Activated naive CD4-positive, alpha-beta T cell treated with anti-CD3 and anti-CD28 coated beads for 36 hours (primary cell): Measurements from ENCODE around the gene PPM1K. TPM values are rescaled to one million over a fixed set of nuclear protein-coding genes. Genes with fewer than 3 reads are reported as not detected.

ENCODE experiments used
- CTCF ChIA-PET: fragments of 350-600 bp; sonication (Branson Sonifier 250); formaldehyde crosslinking; loops from one replicate; lab custom pipeline; 2021; ENCODE audit warnings: antibody characterized with exemption; lab: Charles Lee
- DNase-seq: peaks from one replicate; pipeline ENCODE4 v3.0.0-alpha.2; 2020
- H3K27ac Mint-ChIP-seq: one replicate; pipeline ENCODE4 v1.8.0; 2021; ENCODE audit warnings: mild to moderate bottlenecking, mixed read lengths
- H3K27me3 Mint-ChIP-seq: one replicate; pipeline ENCODE4 v1.8.0; 2021; ENCODE audit warnings: low read depth, mixed read lengths
- H3K36me3 Mint-ChIP-seq: one replicate; pipeline ENCODE4 v1.8.0; 2021; ENCODE audit warnings: low read depth, mixed read lengths
- H3K4me1 Mint-ChIP-seq: one replicate; pipeline ENCODE4 v1.8.0; 2021; ENCODE audit warnings: low read depth, mixed read lengths
- H3K4me3 Mint-ChIP-seq: one replicate; pipeline ENCODE4 v1.8.0; 2021; ENCODE audit warnings: mild to moderate bottlenecking, moderate library complexity, mixed read lengths
- H3K9me3 Mint-ChIP-seq: one replicate; pipeline ENCODE4 v1.8.0; 2021; ENCODE audit warnings: mixed read lengths
- intact Hi-C: fragments of 100-400 bp; cut with micrococcal nuclease; formaldehyde crosslinking; loops from one replicate; pipeline ENCODE4 v1.15.1; 2023
- total RNA-seq, 2 experiments: library from RNA; stranded (reverse); gene quantifications; one replicate each; pipeline ENCODE4 v1.2.3, GENCODE V29; 2021

PPM1K gene
- total RNA-seq, 2 experiments from 2014 or later = 54.1 to 55.2 TPM

DNA sequence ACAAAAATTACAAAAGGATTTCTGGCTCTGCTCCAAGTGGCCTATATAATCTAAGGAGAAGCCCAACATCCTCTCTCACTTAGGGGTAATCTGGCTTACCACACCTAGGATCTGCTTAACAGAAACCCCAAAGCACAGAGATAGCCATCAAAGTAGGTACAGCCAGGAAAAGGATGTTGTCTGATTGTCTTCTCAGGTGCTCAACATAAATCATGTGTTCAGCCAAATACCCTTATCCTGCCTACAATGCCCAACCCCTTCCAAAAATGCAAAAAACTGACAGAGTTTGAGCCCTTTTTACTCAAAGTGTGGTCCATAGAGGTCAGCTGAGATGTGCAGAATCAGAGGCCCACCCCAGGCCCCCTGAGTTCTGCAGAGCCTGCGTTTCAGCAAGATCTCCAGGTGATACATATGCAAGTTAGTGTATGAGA lies 53.9 kb downstream of the PPM1K start:
- intact Hi-C loops = no loop called here
- DNase-seq = no peak
- Mint-ChIP-seq H3K4me1 (peaks cover 24% of the 10 kb centered on the region), H3K4me3 (no peak overlapping the region), H3K27me3 (no peaks in the 10 kb centered on the region), H3K36me3 (no peaks in the 10 kb centered on the region), H3K9me3 (peaks cover 7% of the 10 kb centered on the region), H3K27ac (no peak overlapping the region)
- CTCF ChIA-PET = interaction anchor here (1.4 kb wide), 1 partner anchor 285 kb away, joined by 3 read pairs; no protein-coding TSS in a partner anchor

DNA sequence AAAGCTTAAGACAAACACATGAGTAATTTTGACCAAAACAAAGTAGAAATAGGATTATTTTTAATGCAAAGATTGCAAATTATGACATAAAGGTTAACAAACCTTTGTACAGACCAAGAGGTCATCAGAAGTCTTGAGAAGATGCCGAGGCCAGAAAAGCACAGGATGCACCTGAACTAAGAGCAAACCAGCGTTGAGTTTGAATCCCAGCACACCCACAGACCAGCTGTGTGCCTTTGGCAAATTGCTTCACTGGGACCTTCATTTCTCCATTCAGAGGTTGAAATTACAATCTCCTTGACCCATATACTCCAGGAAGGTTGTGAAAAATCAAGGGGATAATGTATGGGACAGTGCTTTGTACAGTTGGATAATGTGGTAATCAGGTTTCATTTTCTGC lies 56.6 kb downstream of the PPM1K start:
- CTCF ChIA-PET = interaction anchor here (1.1 to 1.6 kb wide), 2 partner anchors 9 to 17 kb away, joined by 3 to 6 read pairs; no protein-coding TSS in a partner anchor
- Mint-ChIP-seq H3K36me3 (no peaks in the 10 kb centered on the region), H3K27ac (no peak overlapping the region), H3K4me3 (no peak overlapping the region), H3K4me1 (peaks cover 31% of the 10 kb centered on the region), H3K27me3 (no peaks in the 10 kb centered on the region), H3K9me3 (peaks cover 5% of the 10 kb centered on the region)
- intact Hi-C loops = loop anchor here (5.0 kb wide), 1 partner anchor 95 kb away; no protein-coding TSS in a partner anchor
- DNase-seq = no peak

DNA sequence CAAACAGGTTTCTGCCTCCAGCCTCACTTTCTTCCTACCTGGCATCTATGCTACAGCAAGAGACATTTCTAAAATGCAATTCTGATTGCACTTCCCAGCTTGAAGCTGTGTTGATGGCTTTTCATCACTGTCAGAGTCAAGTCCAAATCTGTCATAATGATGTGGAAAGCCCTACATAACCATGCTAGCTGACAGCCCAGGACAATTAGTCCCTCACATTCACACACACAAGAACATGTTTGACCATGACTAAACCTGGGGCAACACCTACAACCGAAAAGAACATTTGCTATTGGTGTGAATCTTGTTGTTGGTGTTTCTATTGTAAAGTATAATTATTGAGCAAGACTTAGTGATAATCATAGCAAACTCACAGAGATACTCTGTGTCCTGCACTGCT lies 58.2 kb downstream of the PPM1K start:
- CTCF ChIA-PET = interaction anchor here (1.0 to 1.3 kb wide), 2 partner anchors 14 to 38 kb away, joined by 3 to 7 read pairs; no protein-coding TSS in a partner anchor
- H3K9me3 Mint-ChIP-seq = peaks cover 5% of the 10 kb centered on the region
- DNase-seq = no peak
- no peak overlapping the region for H3K4me3 Mint-ChIP-seq
- H3K4me1 Mint-ChIP-seq = peaks cover 21% of the 10 kb centered on the region
- no peaks in the 10 kb centered on the region for H3K36me3 Mint-ChIP-seq
- intact Hi-C loops = loop anchor here (5.0 kb wide), 1 partner anchor 96 kb away; no protein-coding TSS in a partner anchor
- peak overlapping the region; percentile 37 for H3K27ac Mint-ChIP-seq
- H3K27me3 Mint-ChIP-seq = no peaks in the 10 kb centered on the region

DNA sequence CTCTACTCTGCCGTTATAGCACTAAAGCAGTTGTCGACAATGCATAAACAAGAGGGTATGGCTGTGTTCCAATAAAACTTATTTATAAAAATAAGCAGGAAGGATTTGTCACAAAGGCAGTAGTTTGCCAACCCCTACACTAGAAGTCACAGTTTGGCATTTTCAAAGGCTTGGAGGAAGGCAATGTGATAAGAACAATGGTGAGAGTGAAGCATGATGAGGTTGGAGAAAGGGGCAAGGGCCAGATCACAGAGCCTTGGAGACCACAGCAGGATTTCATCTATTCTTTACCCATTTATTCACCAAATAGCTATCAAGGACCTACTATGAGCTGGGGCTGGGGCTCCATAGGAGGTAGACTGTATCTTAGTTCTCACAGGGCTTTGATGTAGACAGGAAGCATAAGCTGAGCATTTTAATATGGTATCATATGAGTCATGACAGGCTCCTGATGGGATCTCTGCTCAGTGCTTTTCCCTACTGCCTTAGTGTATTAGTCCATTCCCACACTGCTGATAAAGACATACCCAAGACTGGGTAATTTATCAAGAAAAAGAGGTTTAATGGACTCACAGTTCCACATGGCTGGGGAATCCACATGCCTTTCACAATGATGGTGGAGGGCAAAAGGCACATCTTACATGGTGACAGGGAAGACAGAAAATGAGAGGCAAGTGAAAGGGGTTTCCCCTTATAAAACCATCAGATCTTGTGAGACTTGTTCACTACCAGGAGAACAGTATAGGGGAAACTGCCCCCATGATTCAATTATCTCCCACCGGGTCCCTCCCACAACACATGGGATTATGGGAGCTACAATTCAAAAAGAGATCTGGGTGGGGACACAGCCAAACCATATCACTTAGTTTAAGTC lies 58.9 kb downstream of the PPM1K start:
- CTCF ChIA-PET = interaction anchor here (1.0 to 1.3 kb wide), 4 partner anchors 14 to 153 kb away, joined by 3 to 7 read pairs (median 4); partner anchors contain the start of gene HERC6
- H3K27ac Mint-ChIP-seq = peak overlapping the region; percentile 37
- intact Hi-C loops = loop anchor here (1.0 to 5.0 kb wide), 2 partner anchors 58 to 97 kb away; no protein-coding TSS in a partner anchor
- no peak overlapping the region for H3K4me3 Mint-ChIP-seq
- H3K27me3 Mint-ChIP-seq = no peaks in the 10 kb centered on the region
- H3K9me3 Mint-ChIP-seq = peaks cover 5% of the 10 kb centered on the region
- peak; percentile 37 for DNase-seq
- no peaks in the 10 kb centered on the region for H3K36me3 Mint-ChIP-seq
- H3K4me1 Mint-ChIP-seq = peaks cover 16% of the 10 kb centered on the region

- intact Hi-C loops = no loop called here
- CTCF ChIA-PET = interaction anchor here (0.6 to 1.4 kb wide), 4 partner anchors 13 to 292 kb away, joined by 3 to 6 read pairs (median 6); no protein-coding TSS in a partner anchor
- no peak overlapping the region for H3K27ac Mint-ChIP-seq
- H3K4me1 Mint-ChIP-seq = peaks cover 18% of the 10 kb centered on the region
- H3K27me3 Mint-ChIP-seq = no peaks in the 10 kb centered on the region
- no peak for DNase-seq
- H3K36me3 Mint-ChIP-seq = no peaks in the 10 kb centered on the region
- no peaks in the 10 kb centered on the region for H3K9me3 Mint-ChIP-seq
- H3K4me3 Mint-ChIP-seq = no peak overlapping the region
Measured at GRCh38 chr4:88223516-88223915, 60.8 kb downstream of the PPM1K start.

- peaks cover 3% of the 10 kb centered on the region for H3K4me1 Mint-ChIP-seq
- H3K9me3 Mint-ChIP-seq = no peaks in the 10 kb centered on the region
- no peak overlapping the region for H3K27ac Mint-ChIP-seq
- intact Hi-C loops = loop anchor here (1.0 to 10.0 kb wide), 6 partner anchors 64 to 805 kb away; partner anchors contain the start of gene HERC5
- no peaks in the 10 kb centered on the region for H3K36me3 Mint-ChIP-seq
- H3K4me3 Mint-ChIP-seq = no peak overlapping the region
- H3K27me3 Mint-ChIP-seq = no peaks in the 10 kb centered on the region
- CTCF ChIA-PET = interaction anchor here (0.6 to 2.0 kb wide), 28 partner anchors 9 to 304 kb away, joined by 3 to 44 read pairs (median 4); partner anchors contain the start of genes PPM1K and PYURF
- DNase-seq = no peak
Measured at GRCh38 chr4:88219099-88219498, 65.3 kb downstream of the PPM1K start.

GRCh38 chr4:88217169-88217568 lies 67.2 kb downstream of the PPM1K start:
- Mint-ChIP-seq H3K4me1 (peaks cover 3% of the 10 kb centered on the region), H3K36me3 (no peaks in the 10 kb centered on the region), H3K27ac (no peak overlapping the region), H3K27me3 (no peaks in the 10 kb centered on the region), H3K9me3 (no peaks in the 10 kb centered on the region), H3K4me3 (no peak overlapping the region)
- CTCF ChIA-PET = interaction anchor here (0.7 to 2.5 kb wide), 4 partner anchors 10 to 298 kb away, joined by 3 to 17 read pairs (median 4); no protein-coding TSS in a partner anchor
- intact Hi-C loops = loop anchor here (10.0 kb wide), 1 partner anchor 438 kb away; no protein-coding TSS in a partner anchor
- DNase-seq = no peak

DNA sequence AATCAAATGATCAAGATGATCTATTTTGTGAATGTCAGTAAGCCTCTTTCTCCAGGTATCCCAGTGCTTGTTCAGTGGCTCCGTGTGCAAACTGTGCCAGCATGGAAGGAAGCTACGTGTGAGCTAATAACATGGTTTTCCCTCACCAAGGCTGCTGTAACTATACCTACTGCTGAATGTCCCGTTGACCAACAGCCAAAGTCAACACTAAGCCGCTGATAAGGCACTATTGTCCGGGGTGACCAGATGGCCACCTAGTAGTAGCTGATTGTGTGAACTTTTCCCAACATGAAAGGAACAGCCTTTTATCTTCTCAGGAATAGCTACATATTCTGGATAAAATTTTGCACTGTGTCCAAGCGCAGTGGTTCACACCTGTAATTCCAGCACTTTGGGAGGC lies 68.0 kb downstream of the PPM1K start:
- CTCF ChIA-PET = interaction anchor here (0.6 to 7.4 kb wide), 6 partner anchors 9 to 299 kb away, joined by 3 to 92 read pairs (median 4); no protein-coding TSS in a partner anchor
- Mint-ChIP-seq H3K4me3 (no peak overlapping the region), H3K27me3 (no peaks in the 10 kb centered on the region), H3K27ac (no peak overlapping the region), H3K9me3 (no peaks in the 10 kb centered on the region), H3K36me3 (no peaks in the 10 kb centered on the region), H3K4me1 (peaks cover 3% of the 10 kb centered on the region)
- intact Hi-C loops = loop anchor here (10.0 kb wide), 1 partner anchor 438 kb away; no protein-coding TSS in a partner anchor
- DNase-seq = no peak

GRCh38 chr4:88215351-88215750 lies 69.0 kb downstream of the PPM1K start:
- CTCF ChIA-PET = interaction anchor here (1.0 to 7.4 kb wide), 3 partner anchors 154 to 300 kb away, joined by 3 to 92 read pairs (median 17); no protein-coding TSS in a partner anchor
- Mint-ChIP-seq H3K36me3 (no peaks in the 10 kb centered on the region), H3K9me3 (no peaks in the 10 kb centered on the region), H3K4me1 (peaks cover 3% of the 10 kb centered on the region), H3K27me3 (no peaks in the 10 kb centered on the region), H3K4me3 (no peak overlapping the region), H3K27ac (no peak overlapping the region)
- no peak for DNase-seq
- intact Hi-C loops = loop anchor here (10.0 kb wide), 1 partner anchor 439 kb away; no protein-coding TSS in a partner anchor

DNA sequence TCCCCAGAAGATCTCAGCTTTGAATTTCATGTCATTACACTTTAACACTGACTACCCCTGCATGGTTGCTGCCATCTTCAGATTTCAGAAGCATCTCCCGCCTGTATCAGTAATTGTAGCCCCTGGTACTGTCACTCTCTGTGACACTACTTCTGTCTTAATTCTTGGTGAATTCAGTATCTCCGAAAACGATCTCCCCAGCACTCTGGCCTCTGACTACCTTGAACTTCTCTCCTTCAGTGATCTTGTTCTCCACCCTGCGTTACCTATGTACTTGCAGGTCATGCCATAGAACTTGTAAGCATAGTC lies 72.2 kb downstream of the PPM1K start:
- Mint-ChIP-seq H3K27me3 (no peaks in the 10 kb centered on the region), H3K27ac (no peak overlapping the region), H3K4me1 (no peaks in the 10 kb centered on the region), H3K4me3 (no peak overlapping the region), H3K36me3 (no peaks in the 10 kb centered on the region), H3K9me3 (no peaks in the 10 kb centered on the region)
- intact Hi-C loops = loop anchor here (1.0 to 10.0 kb wide), 6 partner anchors 157 to 533 kb away; no protein-coding TSS in a partner anchor
- CTCF ChIA-PET = interaction anchor here (0.7 to 7.4 kb wide), 40 partner anchors 9 to 1135 kb away, joined by 3 to 92 read pairs (median 4); partner anchors contain the start of gene ABCG2
- no peak for DNase-seq

- CTCF ChIA-PET = interaction anchor here (0.6 to 7.4 kb wide), 47 partner anchors 8 to 1136 kb away, joined by 3 to 92 read pairs (median 4); partner anchors contain the start of gene ABCG2
- no peak overlapping the region for H3K4me3 Mint-ChIP-seq
- no peaks in the 10 kb centered on the region for H3K27me3 Mint-ChIP-seq
- H3K9me3 Mint-ChIP-seq = no peaks in the 10 kb centered on the region
- peak; percentile 66 for DNase-seq
- intact Hi-C loops = loop anchor here (1.0 to 10.0 kb wide), 6 partner anchors 156 to 533 kb away; no protein-coding TSS in a partner anchor
- H3K4me1 Mint-ChIP-seq = no peaks in the 10 kb centered on the region
- H3K36me3 Mint-ChIP-seq = no peaks in the 10 kb centered on the region
- H3K27ac Mint-ChIP-seq = no peak overlapping the region
Measured at GRCh38 chr4:88211473-88212252, 72.7 kb downstream of the PPM1K start.
